Measurements from ENCODE around the gene COL4A1.
"Not testable (repeated sequence)": the region's sequence is repeated elsewhere in the genome, so short reads cannot be mapped to it uniquely, and the experiment has no call there.

The COL4A1 gene

DNA sequence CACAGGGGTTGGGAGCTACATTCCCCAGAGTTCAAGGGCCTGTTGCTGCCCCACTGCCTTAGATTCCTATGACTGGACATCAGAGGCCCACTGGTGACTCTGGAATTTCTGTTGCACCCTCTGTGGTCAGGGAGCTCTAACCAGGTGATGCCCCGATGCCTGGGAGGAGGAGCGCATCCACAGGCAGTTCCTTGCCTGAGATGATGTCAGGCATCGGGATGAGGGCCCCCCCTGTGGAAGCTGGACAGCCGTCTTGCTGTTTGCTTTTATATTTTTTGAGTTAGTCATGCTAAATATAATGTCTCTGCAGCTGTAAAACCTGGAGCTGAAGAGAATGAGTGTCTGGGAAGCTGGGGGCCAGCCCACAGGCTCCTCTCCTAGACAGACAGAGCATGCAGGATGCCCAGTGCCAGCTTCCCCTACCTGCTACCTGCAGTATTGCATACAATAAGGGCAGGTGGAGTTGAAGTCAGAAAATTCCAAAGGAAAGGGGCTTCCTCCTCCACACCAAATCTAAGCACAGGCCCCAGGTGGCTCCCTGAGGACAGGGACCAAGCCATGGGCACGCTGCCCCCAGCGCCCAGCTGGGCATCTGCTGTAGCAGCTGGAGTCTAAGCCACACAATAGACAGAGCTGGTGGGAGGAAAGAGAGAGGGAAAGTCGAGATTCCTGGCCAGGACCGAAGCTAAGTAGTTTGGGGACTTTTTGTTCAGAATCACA lies 16.4 kb upstream of the COL4A1 start:
- DNase-seq (ENCODE audit: low read depth): no peak

DNA sequence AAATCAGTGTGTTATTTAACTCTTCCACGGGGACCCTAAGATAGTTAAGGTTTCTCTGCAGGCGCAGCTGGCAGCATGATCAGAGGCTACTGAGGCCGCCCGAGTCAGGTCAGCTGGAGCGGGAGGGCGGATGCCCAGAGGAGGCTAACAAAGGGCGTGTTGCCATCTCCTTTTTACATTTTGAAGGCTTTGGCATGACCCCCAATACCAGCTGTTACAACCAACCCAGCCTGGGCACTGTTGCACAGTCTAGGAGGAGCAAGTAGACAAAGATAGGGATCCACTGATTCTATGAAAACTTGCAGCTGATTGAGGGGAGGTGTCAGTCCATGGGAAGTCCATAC lies 15.8 kb upstream of the COL4A1 start:
- no peak for DNase-seq (ENCODE audit: low read depth)

DNA sequence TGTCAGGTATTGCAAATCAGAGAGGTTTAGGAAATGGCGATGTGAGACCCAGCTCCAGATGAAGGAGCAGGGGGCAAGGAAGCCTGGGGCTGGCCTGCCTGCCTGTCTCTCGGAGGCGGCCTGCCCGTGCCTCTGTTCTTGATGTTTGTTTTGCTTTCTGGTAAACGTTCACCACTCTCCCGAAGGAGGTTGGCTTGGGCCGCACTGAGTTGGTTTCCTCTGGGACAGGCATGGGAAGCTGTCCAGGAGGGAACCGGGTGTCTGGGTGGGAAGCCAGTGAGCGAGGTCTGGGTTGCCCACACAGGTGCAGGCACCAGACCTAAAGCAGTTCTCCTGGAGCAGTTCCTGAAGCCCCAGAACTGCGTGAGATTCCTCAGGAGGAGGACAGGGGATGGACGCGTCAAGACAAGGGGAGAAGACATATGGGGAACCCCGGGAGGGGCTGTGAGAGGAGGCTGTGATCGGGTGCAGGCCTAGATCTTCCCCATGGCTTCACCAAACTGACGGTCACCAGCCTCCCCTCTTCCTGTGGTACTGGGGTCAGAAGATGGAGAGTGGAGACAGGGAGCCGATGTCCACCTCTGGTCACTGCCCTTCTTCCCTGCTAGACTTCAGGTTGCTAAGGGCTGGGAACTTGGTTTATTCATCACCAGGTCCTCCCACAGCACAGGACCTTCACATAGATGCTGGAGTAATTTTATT lies 15.3 kb upstream of the COL4A1 start:
- DNase-seq (ENCODE audit: low read depth): no peak

DNA sequence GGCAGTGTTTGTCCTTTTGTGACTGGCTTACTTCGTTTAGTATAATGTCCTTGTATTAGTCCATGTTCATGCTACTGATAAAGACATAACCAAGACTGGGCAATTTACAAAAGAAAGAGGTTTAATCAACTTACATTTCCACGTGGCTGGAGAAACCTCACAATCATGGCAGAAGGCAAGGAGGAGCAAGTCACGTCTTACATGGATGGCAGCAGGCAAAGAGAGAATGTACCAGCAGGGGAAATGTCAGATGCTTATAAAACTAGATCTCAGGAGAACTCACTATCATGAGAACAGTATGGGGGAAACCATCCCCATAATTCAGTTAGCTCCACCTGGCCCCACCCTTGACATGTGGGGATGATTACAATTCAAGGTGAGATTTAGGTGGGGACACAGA lies 14.6 kb upstream of the COL4A1 start:
- DNase-seq (ENCODE audit: low read depth): not testable (repeated sequence)

DNA sequence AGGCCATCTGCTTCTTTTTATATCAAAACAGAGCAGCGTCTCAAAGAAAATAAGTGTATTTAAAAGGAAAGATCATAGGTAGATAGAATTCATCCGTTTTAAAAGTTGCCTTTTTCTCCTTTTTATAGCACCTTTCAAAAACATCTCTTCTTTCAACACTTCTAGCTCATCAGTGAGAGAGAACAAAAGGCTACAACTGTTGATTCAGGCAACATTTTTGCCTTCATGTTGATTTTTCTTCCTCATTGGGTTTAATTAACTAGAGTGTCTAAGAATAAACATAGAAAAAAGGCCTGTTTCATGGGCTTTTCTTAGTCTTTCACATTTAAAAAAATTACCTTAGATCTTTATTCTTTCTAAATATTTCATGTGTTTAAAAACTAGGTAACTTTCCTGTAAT lies 13.7 kb upstream of the COL4A1 start:
- no peak for DNase-seq (ENCODE audit: low read depth)

DNA sequence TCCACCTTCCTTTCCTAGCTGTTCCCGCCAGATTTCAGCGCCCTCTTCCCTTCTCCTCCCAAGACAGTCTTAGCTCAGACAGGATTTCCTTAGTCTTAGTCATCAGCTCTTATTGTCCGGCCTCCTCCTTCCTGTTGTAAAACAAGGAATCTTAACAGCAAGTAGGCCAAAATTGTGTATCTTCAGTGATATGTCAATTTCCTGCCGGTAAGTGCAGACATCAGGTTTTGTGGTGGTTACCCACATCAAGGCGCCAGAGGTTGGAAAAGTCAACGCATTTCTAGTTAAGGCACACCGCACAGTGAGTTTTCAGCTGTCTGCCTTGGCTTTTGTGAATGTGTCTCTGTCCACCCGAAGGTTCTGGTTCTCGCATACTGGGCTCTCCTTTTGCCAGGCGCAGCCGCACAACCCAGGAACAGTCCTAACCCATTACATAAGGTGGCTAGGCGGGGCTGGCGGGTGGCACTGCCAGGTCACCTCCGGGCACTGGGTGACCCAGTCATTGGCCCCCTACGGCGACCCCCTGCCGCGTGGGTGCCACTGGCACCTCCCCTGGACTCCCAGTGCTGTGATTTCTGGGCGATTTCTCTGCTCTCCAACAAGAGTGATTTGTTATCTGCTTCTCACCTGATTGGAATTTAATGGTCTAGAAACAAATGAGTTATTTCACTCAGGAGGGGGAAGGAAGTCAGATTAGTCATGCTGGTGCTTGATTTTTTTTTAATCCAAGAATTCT lies 13.0 kb upstream of the COL4A1 start:
- DNase-seq (ENCODE audit: low read depth): no peak

DNA sequence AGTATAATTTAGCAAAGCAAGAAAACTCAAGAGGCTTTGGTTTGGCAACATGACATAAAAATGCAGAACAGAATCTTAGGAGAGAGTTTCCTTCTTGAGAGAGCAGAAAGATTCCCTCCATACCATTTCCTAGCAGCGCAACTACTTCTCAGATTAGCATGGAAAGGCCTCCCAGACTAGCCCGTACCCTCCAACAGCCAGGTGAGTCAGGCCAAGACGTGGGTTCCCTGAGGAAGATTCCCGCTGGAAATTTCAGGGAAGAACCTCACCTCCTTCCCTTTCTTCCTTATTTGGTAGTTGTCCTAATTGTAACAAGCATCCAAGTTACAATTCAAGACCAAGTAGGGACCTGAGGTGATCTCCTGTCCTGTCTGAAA lies 12.4 kb upstream of the COL4A1 start:
- DNase-seq (ENCODE audit: low read depth): no peak

DNA sequence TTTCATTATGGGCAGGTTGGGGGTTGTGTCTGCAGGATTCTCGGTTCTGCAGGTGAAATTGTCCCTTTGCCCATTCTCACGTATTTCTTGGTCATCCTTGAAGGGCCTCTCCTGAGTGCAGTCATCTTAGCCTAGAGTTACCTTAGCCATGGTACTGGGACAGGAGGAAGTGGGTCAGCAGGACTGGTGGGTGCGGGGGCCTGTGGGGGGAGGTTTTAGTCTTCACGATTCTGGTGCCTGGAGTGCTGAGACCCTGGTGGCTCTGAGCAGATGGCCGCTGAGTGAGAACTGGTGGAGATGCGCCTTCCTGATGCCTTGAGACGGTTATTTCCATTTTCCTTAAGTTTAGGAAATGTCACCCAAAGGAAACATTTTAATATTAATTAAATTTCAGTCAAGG lies 12.0 kb upstream of the COL4A1 start:
- DNase-seq (ENCODE audit: low read depth): no peak

DNA sequence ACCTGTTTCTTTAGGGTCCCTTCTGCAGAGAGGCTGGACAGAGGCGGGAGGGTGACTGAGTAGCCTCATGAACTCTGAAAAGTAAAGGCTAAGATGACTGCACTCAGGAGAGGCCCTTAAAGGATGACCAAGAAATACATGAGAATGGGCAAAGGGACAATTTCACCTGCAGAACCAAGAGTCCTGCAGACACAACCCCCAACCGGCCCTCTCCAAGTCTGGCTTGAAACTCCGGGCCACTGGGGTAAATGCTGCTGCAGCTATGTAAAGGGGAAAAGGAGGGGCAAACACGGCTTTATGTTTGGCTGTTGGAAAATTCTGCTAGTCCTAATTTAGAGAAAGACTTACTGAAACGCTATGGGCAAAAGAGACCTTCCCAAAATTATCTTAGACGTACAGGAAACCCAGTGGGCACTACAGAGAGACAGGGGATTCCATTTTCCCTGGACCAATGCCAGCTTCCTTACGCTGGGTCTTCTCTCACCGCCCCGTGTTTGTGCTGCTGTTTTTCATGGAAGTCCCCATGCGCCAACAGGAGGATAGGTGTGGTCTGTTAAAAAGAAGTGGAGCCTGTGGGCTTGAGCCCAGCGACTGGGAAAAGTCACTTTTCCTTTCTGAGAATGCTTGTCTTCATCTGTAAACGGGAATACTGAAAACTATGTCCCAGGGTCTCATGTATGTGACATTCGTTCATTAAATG lies 10.7 kb upstream of the COL4A1 start:
- no peak for DNase-seq (ENCODE audit: low read depth)

DNA sequence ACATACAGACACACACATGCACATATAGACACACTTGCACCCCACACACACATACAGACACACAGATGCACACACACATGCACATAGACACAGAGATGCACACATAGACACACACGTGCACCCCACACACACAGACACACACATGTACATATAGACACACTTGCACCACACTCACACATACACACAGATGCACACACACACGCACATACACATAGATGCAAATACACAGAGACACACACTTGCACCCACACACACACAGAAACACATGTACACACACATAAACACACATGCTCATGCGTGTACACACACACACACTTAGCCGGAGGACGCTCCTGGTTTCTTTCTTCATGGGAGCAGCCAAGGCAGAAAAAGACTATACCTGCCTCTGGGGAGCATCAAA lies 10.1 kb upstream of the COL4A1 start:
- no peak for DNase-seq (ENCODE audit: low read depth)

DNA sequence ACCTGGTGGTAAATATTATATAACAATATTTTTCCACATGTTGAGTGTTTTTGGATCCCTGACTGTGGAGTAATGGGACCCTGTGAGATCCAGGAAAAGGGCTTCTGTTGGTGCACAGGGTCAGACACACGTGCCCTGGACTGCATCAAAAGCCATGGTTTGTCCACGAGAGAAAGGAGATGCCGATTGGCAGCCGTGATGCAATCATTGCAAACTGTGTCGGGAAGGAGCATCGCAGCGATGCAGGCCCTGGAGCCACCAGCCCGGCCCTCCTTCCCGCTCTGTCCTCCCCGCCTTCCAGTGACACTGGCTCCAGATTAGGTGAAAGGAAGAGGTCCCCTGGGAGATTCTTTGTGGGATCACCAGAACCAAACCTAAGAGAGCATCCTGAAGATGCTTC lies 9.2 kb upstream of the COL4A1 start:
- no peak for DNase-seq (ENCODE audit: low read depth)

DNA sequence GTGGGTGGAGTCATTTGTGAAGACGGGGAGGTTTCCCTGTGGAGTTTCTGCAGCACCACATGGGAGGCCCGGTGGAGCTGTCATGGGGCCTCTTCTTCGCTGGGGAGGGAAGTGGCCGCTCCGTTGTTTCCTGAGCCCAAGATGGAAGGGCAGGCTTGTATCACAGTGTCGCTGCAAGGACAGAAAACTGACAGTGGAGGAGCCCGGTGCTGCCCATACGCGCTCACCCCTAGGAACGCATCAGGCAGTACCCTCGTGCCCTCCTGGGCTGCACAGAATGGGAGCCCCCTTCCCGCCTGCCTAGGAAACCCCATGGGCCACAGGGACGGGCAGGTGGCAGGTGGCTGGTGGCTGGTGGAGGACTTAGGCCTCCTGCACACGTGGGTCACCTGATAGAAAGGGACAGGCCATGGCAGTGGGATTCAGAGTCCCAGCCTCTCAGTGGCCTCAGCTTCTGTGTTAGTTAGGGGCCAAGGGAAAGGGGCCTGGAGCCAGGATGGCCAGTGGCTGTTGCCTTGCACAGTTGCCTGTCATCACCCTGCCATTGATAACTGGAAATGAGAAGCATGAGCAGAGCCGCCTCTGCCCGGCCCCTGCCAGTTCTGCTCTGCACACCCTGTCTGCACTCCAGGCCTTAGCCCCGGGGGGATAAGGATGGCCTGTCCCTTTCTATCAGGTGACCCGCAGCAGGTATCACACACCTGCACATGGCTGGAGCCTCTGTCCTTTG lies 7.7 kb upstream of the COL4A1 start:
- no peak for DNase-seq (ENCODE audit: low read depth)

DNA sequence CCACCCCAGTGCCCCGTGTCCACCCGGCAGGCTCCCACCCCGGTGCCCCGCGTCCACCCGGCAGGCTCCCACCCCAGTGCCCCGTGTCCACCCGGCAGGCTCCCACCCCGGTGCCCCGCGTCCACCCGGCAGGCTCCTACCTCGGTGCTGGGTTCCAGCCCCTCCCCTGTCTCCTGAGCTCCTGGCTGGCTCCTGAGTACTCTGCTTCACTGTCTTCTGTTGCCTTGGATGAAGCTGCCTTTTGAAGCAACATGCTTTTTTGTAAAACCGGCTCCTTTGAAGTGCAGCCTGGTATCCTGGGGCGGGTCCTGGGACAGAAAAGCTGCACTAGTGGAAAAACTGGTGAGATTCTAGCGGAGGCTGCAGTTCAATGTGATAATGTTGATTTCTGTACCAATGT lies 6.8 kb upstream of the COL4A1 start:
- DNase-seq (ENCODE audit: low read depth): not testable (repeated sequence)

DNA sequence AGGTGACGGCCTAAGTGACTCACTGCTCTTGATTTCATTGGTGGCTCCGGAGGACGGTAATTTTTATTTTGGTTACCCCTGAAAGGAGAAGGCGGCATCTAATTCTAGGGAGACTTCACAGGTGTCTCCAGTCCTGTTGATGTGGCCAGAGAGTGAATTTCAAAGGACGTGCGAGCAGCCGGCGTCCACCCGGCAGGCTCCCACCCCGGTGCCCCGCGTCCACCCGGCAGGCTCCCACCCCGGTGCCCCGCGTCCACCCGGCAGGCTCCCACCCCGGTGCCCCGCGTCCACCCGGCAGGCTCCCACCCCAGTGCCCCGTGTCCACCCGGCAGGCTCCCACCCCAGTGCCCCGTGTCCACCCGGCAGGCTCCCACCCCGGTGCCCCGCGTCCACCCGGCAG lies 6.3 kb upstream of the COL4A1 start:
- DNase-seq (ENCODE audit: low read depth): not testable (repeated sequence)

DNA sequence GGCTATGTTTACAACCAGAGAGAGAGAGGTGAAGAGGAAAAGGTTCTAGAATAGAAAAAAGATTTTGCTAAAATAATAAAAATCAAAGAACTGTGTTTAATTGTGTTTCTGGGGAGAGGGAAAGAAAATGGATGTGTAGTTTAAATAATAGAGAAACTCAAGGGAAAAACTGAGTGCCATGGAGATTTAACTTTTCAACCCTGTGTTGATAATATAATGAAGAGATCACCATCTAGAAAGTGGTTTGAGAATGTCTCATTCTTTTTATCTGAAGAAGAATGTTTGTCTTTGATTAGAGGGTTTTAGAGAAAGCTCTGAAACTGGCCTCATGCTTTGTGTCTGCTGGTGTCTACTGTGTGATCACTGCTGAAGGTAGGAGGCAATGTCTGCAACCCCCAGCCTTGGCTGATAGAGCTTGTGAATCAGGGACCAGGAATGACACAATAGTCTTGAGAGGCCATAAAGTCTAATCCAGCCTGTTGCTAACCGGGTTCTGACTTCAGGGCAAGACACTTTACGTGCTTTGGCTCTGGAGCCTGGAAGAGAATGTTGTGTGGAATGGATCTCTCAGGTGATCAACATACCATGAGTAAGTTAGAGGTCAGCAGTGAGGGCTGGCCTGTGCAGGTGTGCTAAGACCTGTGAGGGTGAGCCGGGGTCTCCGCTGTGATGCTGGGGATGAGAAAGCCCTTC lies 5.5 kb upstream of the COL4A1 start:
- DNase-seq (ENCODE audit: low read depth): no peak

DNA sequence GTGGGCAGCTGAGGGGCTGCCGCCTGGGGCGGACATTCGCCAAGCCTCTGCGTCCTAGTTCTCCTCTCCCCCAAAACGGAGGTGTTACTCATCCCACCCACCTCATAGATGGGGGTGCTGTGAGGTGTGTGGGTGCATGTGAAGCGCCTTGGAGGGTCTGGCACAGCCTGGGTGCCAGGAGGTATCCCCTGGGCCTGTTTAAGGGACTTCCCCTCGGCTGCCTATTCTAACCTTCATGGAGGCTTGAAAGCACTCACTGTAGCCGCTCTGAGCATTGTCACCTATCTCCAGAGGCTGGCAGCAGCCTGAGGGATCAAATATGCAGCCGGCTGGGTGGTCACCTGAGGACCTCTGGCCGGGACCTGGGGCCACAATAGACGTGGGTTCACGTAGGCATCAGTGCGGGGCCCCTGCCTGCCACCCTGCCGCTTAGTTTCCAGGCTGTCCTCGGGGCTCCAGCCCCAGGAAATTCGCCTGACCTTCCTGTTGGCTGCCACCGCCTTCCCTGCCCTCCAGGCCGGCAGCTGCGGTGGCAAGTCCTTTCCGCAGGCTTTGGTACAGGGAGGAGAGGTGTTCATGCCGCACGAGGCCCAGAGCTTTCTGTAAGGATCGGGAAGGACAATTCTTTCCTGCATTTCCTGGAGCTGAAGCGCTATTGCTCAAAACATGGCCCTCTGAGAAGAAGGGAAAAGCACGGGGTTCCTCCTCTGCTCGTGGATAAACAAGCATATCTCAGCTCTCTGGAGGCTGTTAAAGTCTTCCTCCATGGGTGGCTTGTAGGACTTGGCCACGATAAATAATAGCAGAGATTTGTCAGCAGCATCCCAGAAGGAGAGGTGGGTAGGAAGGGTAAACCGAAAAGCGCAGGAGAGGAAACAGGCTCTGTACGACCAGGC lies 4.7 kb upstream of the COL4A1 start:
- DNase-seq (ENCODE audit: low read depth): no peak

DNA sequence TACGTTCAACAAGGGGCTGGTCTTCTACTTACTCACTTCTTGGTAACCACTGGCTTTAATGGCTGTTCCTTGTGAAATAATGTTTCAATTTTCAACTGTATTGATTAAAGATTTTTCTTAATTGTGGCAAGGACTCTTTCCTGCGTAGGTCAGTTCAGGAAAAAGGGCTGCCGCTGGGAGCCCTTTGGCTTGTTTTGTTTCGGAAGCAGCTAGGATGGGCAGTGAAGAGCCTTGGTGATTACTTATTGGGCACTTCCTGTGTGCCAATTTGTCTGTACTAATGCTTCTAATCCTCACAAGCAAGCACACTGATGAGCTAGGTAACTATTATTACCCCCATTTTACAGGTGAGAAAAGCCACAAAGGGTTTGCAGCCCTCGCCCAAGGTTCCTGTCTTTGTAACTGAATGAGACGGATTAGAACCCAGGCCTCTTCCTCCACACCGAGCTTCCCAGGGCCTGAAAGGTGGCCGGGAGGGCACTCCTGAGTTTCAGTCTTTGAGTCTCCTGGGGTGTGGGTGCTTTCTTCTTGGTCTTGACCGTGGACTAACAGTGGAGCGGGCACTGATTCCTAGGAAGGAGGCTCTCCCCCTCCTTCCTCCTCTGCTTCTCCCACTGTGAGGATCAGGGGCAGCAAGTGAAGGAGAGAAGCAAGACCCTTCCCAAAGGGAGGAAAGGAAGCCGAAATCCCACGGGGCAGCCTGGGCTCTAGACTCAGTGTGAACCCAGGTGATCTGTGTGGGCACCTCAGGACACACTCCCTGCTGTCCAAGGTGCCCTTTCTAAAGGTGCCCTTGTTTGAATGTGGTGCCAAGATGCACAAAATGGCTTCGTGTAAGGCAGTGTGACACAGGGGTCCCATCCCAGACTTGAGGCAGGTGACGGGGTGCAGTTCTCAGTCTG lies 3.8 kb upstream of the COL4A1 start:
- no peak for DNase-seq (ENCODE audit: low read depth)

DNA sequence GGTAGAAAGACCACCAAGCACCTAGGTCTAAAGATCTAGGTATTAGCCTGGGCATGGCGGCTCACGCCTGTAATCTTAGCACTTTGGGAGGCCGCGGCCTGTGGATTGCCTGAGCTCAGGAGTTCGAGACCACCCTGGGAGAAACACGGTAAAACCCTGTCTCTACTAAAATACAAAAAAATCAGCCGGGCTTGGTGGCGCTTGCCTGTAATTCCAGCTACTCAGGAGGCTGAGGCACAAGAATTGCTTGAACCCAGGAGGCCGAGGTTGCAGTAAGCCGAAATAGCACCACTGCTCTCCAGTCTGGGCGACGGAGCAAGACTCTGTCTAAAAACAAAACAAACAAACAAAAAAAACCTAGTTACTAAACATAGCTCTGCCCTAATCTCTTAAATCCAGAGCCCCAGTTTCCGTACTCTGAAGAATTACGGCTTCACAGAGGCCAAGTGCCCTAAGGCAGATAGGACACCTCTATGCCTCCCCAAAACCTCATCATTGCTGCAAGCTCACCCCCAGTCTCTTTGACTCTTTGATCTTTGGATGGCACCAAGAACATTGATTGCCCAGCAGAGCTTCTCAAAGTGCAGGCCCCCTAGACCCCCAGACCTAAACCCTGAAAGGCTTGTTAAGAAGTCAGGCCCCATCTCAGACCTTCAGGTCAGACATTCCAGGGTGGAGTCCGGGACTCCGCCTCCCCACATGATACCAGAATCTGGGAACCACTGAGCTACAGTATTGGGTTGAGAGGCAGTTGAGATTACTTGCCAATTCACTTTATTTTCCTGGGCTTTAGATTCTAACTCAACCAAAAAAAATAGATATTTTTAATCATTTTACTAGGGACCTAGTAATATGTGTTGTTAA lies 2.9 kb upstream of the COL4A1 start:
- DNase-seq (ENCODE audit: low read depth): no peak
